KMS-11 (cell line): ENCODE results near the gene MYO7B.

Experiments used
- H2AFZ ChIP-seq: fragments of 200-600 bp; sonication (generic); 2 replicates; pipeline ENCODE4 v1.6.1; 2016; ENCODE audit warnings: antibody characterized with exemption, mixed run types, low read depth
- H3K27ac ChIP-seq: fragments of 200-600 bp; sonication (generic); 2 replicates; pipeline ENCODE4 v1.6.1; 2016; ENCODE audit warnings: mild to moderate bottlenecking, mixed run types
- H3K27me3 ChIP-seq: fragments of 200-600 bp; sonication (generic); 2 replicates; pipeline ENCODE4 v1.6.1; 2017; ENCODE audit warnings: mild to moderate bottlenecking, low read depth, mixed run types, moderate library complexity; ENCODE audit not compliant: insufficient read depth
- H3K36me3 ChIP-seq: fragments of 200-600 bp; sonication (generic); 2 replicates; pipeline ENCODE4 v1.6.1; 2017; ENCODE audit warnings: mild to moderate bottlenecking, mixed run types; ENCODE audit not compliant: insufficient read depth
- H3K4me1 ChIP-seq: fragments of 200-600 bp; sonication (generic); 2 replicates; pipeline ENCODE4 v1.6.1; 2016; ENCODE audit warnings: mild to moderate bottlenecking, low read depth, mixed run types; ENCODE audit not compliant: poor library complexity, severe bottlenecking
- H3K4me2 ChIP-seq: fragments of 200-600 bp; sonication (generic); 2 replicates; pipeline ENCODE4 v1.7.0; 2016; ENCODE audit warnings: mild to moderate bottlenecking, mixed run types
- H3K4me3 ChIP-seq: fragments of 200-600 bp; sonication (generic); IDR thresholded peaks from 2 replicates; pipeline ENCODE4 v1.6.1; 2017; ENCODE audit warnings: low read depth, low read length, mixed read lengths; ENCODE audit not compliant: insufficient read depth
- H3K79me2 ChIP-seq: fragments of 200-600 bp; sonication (generic); 2 replicates; pipeline ENCODE4 v1.6.1; 2016; ENCODE audit warnings: low read depth, mixed run types; ENCODE audit not compliant: insufficient read depth
- H3K9ac ChIP-seq: fragments of 200-600 bp; sonication (generic); 2 replicates; pipeline ENCODE4 v1.6.1; 2016; ENCODE audit warnings: mild to moderate bottlenecking, mixed run types
- H4K20me1 ChIP-seq: fragments of 200-600 bp; sonication (generic); 2 replicates; pipeline ENCODE4 v1.6.1; 2016; ENCODE audit warnings: mild to moderate bottlenecking, mixed run types; ENCODE audit not compliant: insufficient read depth
- TF ChIP-seq, protein P1 (sequence below): fragments of 200-600 bp; sonication (generic); conservative IDR thresholded peaks from 2 replicates; pipeline ENCODE4 v1.6.1; 2017; ENCODE audit warnings: low read depth, mild to moderate bottlenecking, antibody characterized with exemption, low read length, moderate library complexity, mixed read lengths

Gene MYO7B

DNA sequence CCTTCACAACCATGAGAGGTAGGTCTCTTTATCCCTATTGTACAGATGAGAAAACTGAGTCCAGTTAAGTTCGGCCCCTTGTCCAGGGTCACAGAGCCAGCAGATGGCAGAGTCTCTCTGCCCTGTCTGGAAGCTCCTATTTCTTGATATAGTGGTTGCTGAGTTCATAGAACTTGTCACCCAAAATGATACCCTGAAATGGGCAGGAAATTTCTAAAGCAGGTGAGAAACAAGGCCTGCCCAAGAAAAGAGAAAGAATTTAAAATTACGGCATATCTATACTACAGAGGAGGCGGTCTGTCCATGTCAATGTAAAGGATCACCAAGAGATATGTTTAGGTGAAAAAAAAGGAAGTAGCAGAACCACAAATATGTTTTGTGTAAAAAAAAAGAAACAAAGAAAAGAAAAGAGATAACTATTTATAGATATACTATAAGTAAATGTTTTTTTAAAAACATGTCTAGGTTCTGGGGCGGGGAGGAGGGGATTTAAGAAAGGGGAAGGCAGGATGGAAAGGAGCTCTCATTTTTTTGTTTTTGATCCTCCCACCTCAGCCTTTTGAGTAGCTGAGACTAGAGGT is 39.8 kb downstream of the MYO7B start:
- TF ChIP-seq, protein P1, sequence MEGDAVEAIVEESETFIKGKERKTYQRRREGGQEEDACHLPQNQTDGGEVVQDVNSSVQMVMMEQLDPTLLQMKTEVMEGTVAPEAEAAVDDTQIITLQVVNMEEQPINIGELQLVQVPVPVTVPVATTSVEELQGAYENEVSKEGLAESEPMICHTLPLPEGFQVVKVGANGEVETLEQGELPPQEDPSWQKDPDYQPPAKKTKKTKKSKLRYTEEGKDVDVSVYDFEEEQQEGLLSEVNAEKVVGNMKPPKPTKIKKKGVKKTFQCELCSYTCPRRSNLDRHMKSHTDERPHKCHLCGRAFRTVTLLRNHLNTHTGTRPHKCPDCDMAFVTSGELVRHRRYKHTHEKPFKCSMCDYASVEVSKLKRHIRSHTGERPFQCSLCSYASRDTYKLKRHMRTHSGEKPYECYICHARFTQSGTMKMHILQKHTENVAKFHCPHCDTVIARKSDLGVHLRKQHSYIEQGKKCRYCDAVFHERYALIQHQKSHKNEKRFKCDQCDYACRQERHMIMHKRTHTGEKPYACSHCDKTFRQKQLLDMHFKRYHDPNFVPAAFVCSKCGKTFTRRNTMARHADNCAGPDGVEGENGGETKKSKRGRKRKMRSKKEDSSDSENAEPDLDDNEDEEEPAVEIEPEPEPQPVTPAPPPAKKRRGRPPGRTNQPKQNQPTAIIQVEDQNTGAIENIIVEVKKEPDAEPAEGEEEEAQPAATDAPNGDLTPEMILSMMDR, result no peak
- H3K4me3 ChIP-seq, result no peak overlapping the region
- no peaks in the 10 kb centered on the region for H3K79me2 ChIP-seq
- H4K20me1 ChIP-seq, result no peaks in the 10 kb centered on the region
- H2AFZ ChIP-seq, result no peak overlapping the region
- no peaks in the 10 kb centered on the region for H3K36me3 ChIP-seq
- no peaks in the 10 kb centered on the region for H3K4me1 ChIP-seq
- no peak overlapping the region for H3K27ac ChIP-seq
- no peak overlapping the region for H3K9ac ChIP-seq
- H3K27me3 ChIP-seq, result peaks cover 3% of the 10 kb centered on the region; the same call in 1 of the 2 replicates
- H3K4me2 ChIP-seq, result no peak overlapping the region

DNA sequence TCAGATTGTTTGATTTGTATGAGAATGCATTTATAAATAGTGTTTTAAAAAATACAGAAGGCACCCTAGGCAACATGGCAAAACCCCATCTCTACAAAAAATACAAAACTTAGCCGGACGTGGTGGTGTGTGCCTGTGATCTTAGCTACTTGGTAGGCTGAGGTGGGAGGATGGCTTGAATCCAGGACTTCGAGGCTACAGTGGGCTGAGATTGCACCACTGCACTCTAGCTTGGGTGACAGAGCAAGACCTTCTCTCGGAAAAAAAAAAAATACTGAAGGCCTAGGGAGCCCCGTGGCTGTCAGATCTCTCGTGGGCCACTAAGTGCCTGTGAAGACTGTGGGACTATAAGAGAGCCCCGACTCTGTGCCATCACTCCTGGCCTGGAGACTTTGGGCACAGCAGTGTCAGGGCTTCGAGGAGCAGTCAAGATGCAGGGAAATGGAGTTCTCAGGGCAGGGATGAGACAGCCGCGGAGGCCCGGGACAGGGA is 40.5 kb downstream of the MYO7B start:
- Histone ChIP-seq H3K4me3 (no peak overlapping the region), H3K79me2 (no peaks in the 10 kb centered on the region), H3K27ac (no peak overlapping the region), H4K20me1 (no peaks in the 10 kb centered on the region), H3K9ac (no peak overlapping the region), H2AFZ (no peak overlapping the region), H3K4me2 (no peak overlapping the region), H3K27me3 (no peaks in the 10 kb centered on the region; the same call in 1 of the 2 replicates), H3K36me3 (no peaks in the 10 kb centered on the region), H3K4me1 (no peaks in the 10 kb centered on the region)
- TF ChIP-seq, protein P1, result no peak

DNA sequence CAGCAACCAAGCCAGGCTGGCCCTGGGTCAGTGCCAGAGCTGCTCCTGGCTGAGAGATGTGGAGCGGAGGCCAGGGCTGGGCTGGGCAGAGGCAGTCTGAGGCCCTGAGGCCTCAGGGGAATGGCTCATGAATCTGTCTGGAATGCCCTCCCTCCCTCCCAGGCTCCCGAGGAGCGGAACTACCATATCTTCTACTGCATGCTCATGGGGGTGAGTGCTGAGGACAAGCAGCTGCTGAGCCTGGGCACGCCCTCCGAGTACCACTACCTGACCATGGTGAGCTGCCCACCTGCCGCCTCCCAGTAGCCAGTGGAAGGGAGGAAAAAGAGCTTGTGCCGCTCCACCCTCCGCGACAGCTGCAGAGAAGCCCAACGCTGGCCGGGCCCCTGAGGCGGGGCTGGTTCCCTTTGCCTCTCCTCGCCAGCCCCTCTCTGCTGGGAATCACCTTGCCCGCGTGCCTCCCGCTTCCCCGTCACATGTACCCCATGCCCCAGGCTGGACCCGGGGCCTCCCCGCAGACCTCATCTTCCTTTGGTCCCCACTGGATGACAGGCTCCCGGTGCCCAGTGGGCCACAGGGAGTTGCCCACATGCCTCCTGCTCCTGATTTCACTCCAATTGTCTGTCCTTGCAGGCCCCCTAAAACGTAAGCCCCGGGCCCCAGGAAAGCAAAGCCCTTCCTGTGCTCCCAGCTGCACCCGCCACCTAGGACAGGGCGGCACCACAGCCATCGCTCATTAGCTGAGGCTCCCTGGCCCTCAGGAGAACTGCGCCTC is 41.1 kb downstream of the MYO7B start:
- H4K20me1 ChIP-seq, result no peaks in the 10 kb centered on the region
- no peak overlapping the region for H3K27ac ChIP-seq
- no peaks in the 10 kb centered on the region for H3K4me1 ChIP-seq
- H3K36me3 ChIP-seq, result no peaks in the 10 kb centered on the region
- no peak overlapping the region for H3K4me3 ChIP-seq
- H3K79me2 ChIP-seq, result no peaks in the 10 kb centered on the region
- no peak overlapping the region for H3K9ac ChIP-seq
- H2AFZ ChIP-seq, result no peak overlapping the region
- TF ChIP-seq, protein P1, result no peak
- H3K4me2 ChIP-seq, result no peak overlapping the region
- H3K27me3 ChIP-seq, result no peaks in the 10 kb centered on the region; the same call in 1 of the 2 replicates

DNA sequence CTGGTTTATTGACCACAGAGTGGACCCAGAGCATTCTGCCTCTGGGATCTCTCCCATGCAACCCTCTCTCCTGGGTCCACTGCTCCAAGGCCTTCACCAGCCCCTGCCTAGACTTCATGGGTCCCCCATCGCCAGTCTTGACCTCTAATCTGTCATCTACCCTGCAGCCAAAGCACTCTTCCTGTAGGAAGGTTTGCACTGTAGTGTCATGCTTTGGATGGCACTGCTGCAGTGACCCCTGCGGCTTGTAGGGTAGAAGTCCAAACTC is 41.7 kb downstream of the MYO7B start:
- no peak overlapping the region for H3K4me3 ChIP-seq
- H4K20me1 ChIP-seq, result no peaks in the 10 kb centered on the region
- H3K4me1 ChIP-seq, result no peaks in the 10 kb centered on the region
- H3K27ac ChIP-seq, result no peak overlapping the region
- H3K27me3 ChIP-seq, result no peaks in the 10 kb centered on the region; the same call in 1 of the 2 replicates
- H3K9ac ChIP-seq, result no peak overlapping the region
- no peaks in the 10 kb centered on the region for H3K36me3 ChIP-seq
- H3K4me2 ChIP-seq, result no peak overlapping the region
- TF ChIP-seq, protein P1, result no peak
- H3K79me2 ChIP-seq, result no peaks in the 10 kb centered on the region
- H2AFZ ChIP-seq, result no peak overlapping the region
